D721Med (cell line): ENCODE results near the gene VANGL2.
A peak's percentile ranks its signal among the peaks of the same experiment; 100 is the strongest.
"Not testable (repeated sequence)": the region's sequence is repeated elsewhere in the genome, so short reads cannot be mapped to it uniquely, and the experiment has no call there.

ENCODE experiments used
- DNase-seq: peaks from one replicate; pipeline ENCODE4 v3.0.0; 2011; ENCODE audit warnings: low spot score; ENCODE audit not compliant: insufficient read length
- FAIRE-seq: peaks from 2 replicates; lab custom pipeline; 2011; peaks lifted over from hg19 to GRCh38; lab: Jason Lieb, UNC
- TF ChIP-seq, protein P1 (sequence below): IDR thresholded peaks from 2 replicates; pipeline ENCODE4 v1.5.1; 2012; ENCODE audit warnings: mild to moderate bottlenecking, control low read depth; ENCODE audit not compliant: insufficient read depth; ENCODE audit errors: missing control alignments

Gene VANGL2

DNA sequence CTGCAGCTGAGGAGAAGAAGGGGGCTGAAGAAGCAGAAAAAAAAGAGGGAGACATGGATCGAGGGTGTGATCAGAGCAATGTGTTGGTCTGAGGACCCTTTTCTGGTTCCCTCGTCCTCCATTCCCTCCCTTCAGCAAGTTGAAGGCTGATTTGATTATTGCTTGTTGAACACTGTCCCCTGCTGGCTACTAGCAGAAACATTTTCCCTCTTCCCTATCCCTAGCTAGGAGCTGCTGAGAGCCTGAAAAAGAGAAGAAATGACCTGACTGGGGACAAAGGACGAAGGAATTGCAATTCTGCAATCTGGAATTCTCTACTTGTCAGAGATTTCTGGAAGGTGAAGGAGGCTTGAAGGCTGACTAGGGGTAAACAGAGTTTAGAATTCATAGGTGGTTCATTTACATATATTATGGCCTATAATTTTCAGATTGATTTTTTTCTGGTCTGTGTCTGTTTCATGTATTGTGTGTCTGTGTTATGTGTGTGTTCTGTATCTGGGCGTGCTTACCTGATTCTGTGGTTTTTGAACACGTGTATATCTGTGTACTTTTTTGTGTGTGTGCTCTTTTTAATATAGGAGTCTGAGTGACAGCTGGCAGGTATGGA, 23.7 kb upstream of the VANGL2 start:
- DNase-seq (no peak), FAIRE-seq (peak; percentile 98)
- TF ChIP-seq, protein P1, sequence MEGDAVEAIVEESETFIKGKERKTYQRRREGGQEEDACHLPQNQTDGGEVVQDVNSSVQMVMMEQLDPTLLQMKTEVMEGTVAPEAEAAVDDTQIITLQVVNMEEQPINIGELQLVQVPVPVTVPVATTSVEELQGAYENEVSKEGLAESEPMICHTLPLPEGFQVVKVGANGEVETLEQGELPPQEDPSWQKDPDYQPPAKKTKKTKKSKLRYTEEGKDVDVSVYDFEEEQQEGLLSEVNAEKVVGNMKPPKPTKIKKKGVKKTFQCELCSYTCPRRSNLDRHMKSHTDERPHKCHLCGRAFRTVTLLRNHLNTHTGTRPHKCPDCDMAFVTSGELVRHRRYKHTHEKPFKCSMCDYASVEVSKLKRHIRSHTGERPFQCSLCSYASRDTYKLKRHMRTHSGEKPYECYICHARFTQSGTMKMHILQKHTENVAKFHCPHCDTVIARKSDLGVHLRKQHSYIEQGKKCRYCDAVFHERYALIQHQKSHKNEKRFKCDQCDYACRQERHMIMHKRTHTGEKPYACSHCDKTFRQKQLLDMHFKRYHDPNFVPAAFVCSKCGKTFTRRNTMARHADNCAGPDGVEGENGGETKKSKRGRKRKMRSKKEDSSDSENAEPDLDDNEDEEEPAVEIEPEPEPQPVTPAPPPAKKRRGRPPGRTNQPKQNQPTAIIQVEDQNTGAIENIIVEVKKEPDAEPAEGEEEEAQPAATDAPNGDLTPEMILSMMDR: peak; percentile 100

DNA sequence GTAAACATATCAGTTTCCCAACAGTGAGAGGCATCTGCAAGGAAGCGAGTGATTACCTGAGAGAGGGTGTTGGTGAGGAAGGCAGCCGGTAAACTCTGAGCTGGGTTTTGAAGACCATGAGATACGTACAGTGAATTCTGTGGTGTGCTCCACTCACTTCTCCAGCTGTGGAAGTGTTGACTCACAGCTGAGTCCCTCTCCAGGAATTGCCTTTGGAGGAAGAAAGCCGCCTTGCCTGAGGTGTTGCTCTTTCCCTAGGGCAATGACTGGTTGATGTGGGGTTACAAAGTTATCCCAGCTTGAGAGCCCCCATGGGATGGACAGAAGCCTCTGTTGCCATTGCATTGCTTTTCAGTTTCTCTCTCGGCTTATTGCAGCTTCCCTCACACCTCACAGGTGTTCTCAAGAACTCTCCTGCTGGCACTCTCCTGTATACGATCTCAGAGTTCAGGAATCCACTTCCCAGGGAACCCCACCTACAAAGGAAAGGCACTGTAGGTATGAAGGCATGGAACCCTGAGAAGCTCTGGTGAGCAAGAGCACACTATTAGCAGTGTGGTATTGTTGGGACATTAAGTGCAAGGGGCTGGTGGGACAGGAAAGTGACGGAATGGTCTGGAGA, 22.7 kb upstream of the VANGL2 start:
- TF ChIP-seq, protein P1: no peak
- DNase-seq: no peak
- no peak for FAIRE-seq

DNA sequence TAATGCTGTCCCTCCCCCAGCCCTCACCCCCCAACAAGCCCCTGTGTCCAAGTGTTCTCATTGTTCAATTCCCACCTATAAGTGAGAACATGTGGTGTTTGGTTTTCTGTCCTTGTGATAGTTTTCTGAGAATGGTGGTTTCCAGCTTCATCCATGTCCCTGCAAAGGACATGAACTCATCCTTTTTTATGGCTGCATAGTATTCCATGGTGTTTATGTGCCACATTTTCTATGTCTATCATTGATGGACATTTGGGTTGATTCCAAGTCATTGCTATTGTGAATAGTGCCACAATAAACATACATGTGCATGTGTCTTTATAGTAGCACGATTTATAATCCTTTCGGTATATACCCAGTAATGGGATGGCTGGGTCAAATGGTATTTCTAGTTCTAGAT, 15.6 kb upstream of the VANGL2 start:
- not testable (repeated sequence) for FAIRE-seq, DNase-seq

DNA sequence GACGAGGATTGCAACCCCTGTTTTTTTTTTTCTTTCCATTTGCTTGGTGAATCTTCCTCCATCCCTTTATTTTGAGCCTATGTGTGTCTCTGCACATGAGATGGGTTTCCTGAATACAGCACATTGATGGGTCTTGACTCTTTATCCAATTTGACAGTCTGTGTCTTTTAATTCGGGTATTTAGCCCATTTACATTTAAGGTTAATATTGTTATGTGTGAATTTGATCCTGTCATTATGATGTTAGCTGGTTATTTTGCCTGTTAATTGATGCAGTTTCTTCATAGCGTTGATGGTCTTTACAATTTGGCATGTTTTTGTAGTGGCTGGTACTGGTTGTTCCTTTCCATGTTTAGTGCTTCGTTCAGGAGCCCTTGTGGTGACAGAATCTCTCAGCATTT, 12.0 kb upstream of the VANGL2 start:
- DNase-seq, FAIRE-seq: not testable (repeated sequence)

DNA sequence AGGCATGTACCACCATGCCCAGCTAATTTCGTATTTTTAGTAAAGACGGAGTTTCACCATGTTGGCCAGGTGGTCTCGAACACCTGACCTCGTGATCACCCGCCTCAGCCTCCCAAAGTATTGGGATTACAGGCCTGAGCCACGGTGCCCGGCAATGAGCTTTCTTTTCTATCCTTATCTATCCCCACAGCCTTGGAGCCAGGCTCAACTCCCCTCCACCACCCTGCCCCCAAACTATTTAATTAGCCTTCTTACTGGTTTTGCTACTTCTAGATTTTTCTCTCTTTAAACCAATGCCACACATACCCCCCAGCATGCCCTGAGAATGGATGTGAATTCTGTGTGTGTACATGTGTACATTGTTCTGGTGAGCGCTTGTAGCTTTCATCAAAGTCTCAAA, 5.7 kb upstream of the VANGL2 start:
- DNase-seq: no peak
- FAIRE-seq: no peak
- TF ChIP-seq, protein P1: no peak

DNA sequence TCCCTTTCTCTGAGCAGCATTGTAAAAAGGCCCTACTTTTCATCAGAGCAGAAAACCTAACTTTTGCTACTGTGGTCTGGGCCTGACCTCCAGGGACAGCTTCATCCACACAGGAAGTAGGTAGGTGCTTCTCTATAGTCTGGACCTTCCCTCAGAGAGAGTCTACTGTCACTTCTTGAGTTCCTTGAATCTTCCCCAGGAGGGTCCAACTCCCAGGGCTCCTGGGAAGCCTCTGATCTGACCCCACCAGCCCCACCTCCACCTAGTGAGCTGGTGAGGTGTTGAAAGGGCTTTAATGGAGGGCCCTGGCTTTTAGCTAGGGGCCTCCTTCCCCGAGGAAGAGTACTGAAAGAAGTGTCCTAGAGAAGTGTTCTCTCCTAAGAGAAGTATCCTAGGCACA, 2.7 kb upstream of the VANGL2 start:
- DNase-seq: no peak
- FAIRE-seq: no peak
- TF ChIP-seq, protein P1: no peak

DNA sequence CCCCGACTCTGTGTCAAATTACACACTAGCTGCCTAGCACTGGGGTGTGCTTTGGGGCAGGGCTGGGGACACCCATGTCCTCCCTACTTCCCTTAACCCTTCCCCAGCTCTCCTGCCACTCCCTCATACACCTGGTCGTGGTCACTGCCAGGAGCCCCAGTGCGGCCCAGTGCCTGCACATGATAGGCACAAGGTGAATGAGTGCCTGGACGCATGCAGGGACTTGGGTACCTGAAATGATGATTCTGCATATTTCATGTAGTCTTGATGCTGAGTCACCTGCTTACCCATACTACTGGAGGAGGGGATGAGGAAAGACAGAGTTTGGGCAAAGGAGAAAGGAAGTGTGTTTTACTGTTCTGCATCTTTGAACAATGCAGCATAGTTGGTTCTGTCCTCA, 1.5 kb upstream of the VANGL2 start:
- FAIRE-seq (no peak), DNase-seq (no peak)
- TF ChIP-seq, protein P1: no peak

DNA sequence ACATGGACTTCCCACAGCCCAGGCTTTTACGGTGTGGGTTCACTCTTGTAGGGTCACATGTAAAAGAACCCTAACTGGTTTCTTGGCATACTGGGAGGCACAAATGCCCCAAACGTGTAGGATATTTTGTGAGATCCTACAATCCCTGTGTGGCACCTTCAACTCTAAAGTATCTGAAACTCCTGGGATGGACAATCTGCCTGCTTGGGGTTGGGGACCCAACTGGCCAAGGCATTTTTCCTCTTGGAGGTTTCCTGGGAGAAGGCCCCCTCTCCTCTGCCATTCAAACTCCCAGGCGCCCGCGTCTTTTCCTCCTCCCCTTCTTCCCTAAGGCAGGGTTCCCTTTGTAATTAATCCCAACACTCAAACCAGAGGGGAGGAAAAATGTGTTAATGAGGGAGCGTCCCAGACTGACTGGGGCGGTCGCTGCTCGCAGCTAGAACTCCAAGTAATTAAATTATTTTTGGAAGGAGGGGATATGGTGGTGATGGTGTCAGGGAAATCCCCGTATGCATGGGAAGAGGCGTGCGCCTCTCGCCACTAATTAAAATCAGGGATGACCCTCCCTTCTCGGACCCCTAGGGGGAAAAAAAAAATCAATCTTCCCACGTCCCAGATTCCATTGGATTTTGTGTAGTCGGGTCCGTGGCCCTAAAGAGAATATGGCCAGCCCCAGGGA, 681 bp upstream of the VANGL2 start:
- TF ChIP-seq, protein P1: no peak
- DNase-seq (no peak), FAIRE-seq (no peak)
